AG04450 (cell line): ENCODE results near the gene TMEM179B. TPM values are rescaled to one million over a fixed set of nuclear protein-coding genes. Genes with fewer than 3 reads are reported as not detected.
"Not testable (repeated sequence)": the region's sequence is repeated elsewhere in the genome, so short reads cannot be mapped to it uniquely, and the experiment has no call there.

Experiments used
- CTCF ChIA-PET: fragments of 300-600, 350-600 bp; formaldehyde crosslinking; extraction: SDS; loops from one replicate; lab custom pipeline; 2022; ENCODE audit warnings: antibody characterized with exemption, inconsistent platforms; lab: Charles Lee
- POLR2A ChIA-PET: fragments of 350-600 bp; formaldehyde crosslinking; extraction: SDS; loops from one replicate; lab custom pipeline; 2021; ENCODE audit warnings: antibody characterized with exemption, inconsistent platforms; lab: Yijun Ruan, JAX
- DNase-seq: peaks from one replicate; pipeline ENCODE4 v3.0.0-alpha.2; 2011; ENCODE audit warnings: low read depth, low spot score
- H3K27ac ChIP-seq: one replicate; pipeline ENCODE4 v1.5.1; 2012; ENCODE audit warnings: low read depth, low read length, control low read depth
- H3K27me3 ChIP-seq: one replicate; pipeline ENCODE4 v1.6.0; 2012; ENCODE audit warnings: low read length; ENCODE audit not compliant: control insufficient read depth, insufficient read depth
- H3K4me3 ChIP-seq: 2 replicates; pipeline ENCODE4 v1.5.1; 2011; ENCODE audit warnings: mild to moderate bottlenecking, low read depth, low read length, control low read depth
- H3K9me3 ChIP-seq: 2 replicates; pipeline ENCODE4 v1.5.1; 2012; ENCODE audit warnings: low read length; ENCODE audit not compliant: control insufficient read depth, insufficient read depth
- CTCF ChIP-seq: IDR thresholded peaks from 2 replicates; pipeline ENCODE4 v1.5.1; 2011; ENCODE audit warnings: low read depth, low read length, control low read depth, inconsistent platforms
- polyA plus RNA-seq: library from polyadenylated mRNA; depleted of rRNA; stranded (reverse); fragments of >200 nt; gene quantifications from 2 replicates; pipeline ENCODE4 v1.2.3, GENCODE V29; 2011

Gene TMEM179B
- polyA plus RNA-seq, 1 experiment, result 51.7 TPM

DNA sequence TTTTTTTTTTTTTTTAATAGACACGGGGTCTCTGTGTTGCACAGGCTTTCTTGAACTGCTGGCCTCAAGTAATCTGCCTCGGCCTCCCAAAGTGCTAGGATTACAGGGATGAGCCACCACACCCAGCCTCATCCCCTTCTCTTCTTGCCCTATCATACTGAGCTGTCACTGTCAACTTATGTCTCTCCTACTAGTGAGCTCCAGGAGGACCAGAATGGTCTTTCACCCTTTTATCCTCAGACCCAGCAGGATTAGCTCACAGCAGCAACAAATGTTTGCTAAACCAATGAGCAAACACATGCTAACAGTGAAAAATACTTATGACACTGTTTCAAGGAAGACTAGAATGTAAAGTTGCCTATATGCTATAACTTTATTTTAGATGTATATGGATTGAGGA lies 24.5 kb downstream of the TMEM179B start:
- DNase-seq, result no peak
- Histone ChIP-seq H3K4me3 (no peak overlapping the region), H3K9me3 (no peaks in the 10 kb centered on the region), H3K27me3 (no peaks in the 10 kb centered on the region), H3K27ac (no peak overlapping the region)
- POLR2A ChIA-PET, result interaction anchor here (0.5 to 0.7 kb wide), 2 partner anchors 18 to 44 kb away, joined by 3 to 6 read pairs; no protein-coding TSS in a partner anchor
- no peak for TF ChIP-seq CTCF
- CTCF ChIA-PET, result interaction anchor here (0.7 to 1.1 kb wide), 2 partner anchors 25 to 903 kb away, joined by 4 to 5 read pairs; no protein-coding TSS in a partner anchor

DNA sequence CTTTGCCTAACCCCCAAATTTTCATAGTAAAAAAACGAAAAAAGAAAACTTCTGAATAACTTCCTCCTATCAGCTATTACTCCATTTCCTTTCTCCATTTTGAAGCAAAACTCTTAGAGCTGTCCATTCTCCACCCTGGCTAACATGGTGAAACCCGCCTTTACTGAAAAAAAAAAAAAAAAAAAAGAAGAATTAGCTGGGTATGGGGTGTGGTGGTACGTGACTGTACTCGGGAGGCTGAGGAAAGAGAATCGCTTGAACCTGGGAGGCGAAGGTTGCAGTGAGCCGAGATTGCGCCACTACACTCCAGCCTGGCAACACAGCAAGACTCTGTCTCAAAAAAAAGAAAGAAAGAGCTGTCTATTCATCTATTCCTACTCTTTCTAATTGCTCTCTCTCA lies 29.4 kb downstream of the TMEM179B start:
- H3K4me3 ChIP-seq, result no peak overlapping the region
- H3K9me3 ChIP-seq, result no peaks in the 10 kb centered on the region
- no peaks in the 10 kb centered on the region for H3K27me3 ChIP-seq
- no peak for DNase-seq
- no peak for TF ChIP-seq CTCF
- no peak overlapping the region for H3K27ac ChIP-seq
- CTCF ChIA-PET, result interaction anchor here (1.4 to 2.8 kb wide), 2 partner anchors 30 to 68 kb away, joined by 4 to 13 read pairs; partner anchors contain the start of gene TMEM179B
- POLR2A ChIA-PET, result interaction anchor here (0.7 to 1.3 kb wide), 3 partner anchors 12 to 29 kb away, joined by 3 to 6 read pairs (median 5); partner anchors contain the start of gene STX5

DNA sequence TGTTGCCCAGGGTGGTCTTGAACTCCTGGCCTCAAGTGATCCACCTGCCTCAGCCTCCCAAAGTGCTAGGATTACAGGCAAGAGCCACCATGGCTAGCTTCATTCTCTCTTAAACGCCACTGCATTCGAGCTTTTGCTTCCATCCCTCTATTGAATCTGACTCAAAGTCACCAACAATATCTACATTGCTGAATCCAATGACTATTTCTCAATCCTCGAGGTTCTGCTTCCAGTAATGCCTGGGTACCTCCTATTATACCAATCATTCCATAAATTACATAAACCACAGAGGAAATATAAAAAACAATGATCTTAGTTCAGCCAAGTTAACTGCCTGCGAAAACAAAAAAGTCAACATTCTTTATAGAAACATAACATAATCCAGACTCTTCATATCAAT lies 29.9 kb downstream of the TMEM179B start:
- ChIA-PET CTCF (interaction anchor here (1.4 to 2.8 kb wide), 2 partner anchors 31 to 67 kb away, joined by 4 to 13 read pairs; partner anchors contain the start of gene TMEM179B), POLR2A (interaction anchor here (1.0 kb wide), 1 partner anchor 13 kb away, joined by 3 read pairs; no protein-coding TSS in a partner anchor)
- Histone ChIP-seq H3K9me3 (no peaks in the 10 kb centered on the region), H3K27me3 (no peaks in the 10 kb centered on the region), H3K4me3 (no peak overlapping the region), H3K27ac (no peak overlapping the region)
- DNase-seq, result no peak
- TF ChIP-seq CTCF, result no peak

GRCh38 chr11:62823677-62824076 lies 36.5 kb downstream of the TMEM179B start:
- ChIA-PET CTCF (no interaction called here), POLR2A (interaction anchor here (1.6 kb wide), 1 partner anchor 16 kb away, joined by 6 read pairs; no protein-coding TSS in a partner anchor)
- Histone ChIP-seq H3K4me3 (no peak overlapping the region), H3K27me3 (no peaks in the 10 kb centered on the region), H3K27ac (no peak overlapping the region), H3K9me3 (no peaks in the 10 kb centered on the region)
- TF ChIP-seq CTCF, result no peak
- DNase-seq, result no peak

GRCh38 chr11:62828130-62828529 lies 40.9 kb downstream of the TMEM179B start:
- H3K27me3 ChIP-seq, DNase-seq, H3K9me3 ChIP-seq, H3K27ac ChIP-seq, H3K4me3 ChIP-seq: not testable (repeated sequence)
- ChIA-PET CTCF (interaction anchor here (1.7 kb wide), 1 partner anchor 42 kb away, joined by 9 read pairs; no protein-coding TSS in a partner anchor), POLR2A (interaction anchor here (1.0 to 1.3 kb wide), 2 partner anchors 13 to 163 kb away, joined by 3 read pairs; partner anchors contain the start of genes C11orf98 and CSKMT)
